Omental fat pad (tissue), 4 donors: ENCODE results near the gene SRCIN1. TPM values are rescaled to one million over a fixed set of nuclear protein-coding genes. Genes with fewer than 3 reads are reported as not detected.
A peak's percentile ranks its signal among the peaks of the same experiment; 100 is the strongest.
"Not testable (repeated sequence)": the region's sequence is repeated elsewhere in the genome, so short reads cannot be mapped to it uniquely, and the experiment has no call there.

Experiments used
- ATAC-seq: fragments of 150-250 bp; one replicate; pipeline ENCODE4 v1.9.1; 2016; ENCODE audit warnings: mild to moderate bottlenecking, moderate library complexity; ENCODE audit not compliant: low FRiP score
- DNase-seq: peaks from one replicate; pipeline ENCODE4 v3.0.0-alpha.2; 2019; ENCODE audit warnings: low spot score
- total RNA-seq, 4 donors: library from RNA; depleted of rRNA; stranded (reverse); fragments of >200 nt; gene quantifications; one replicate each; pipeline ENCODE4 v1.1.0, GENCODE V29; 2016
- TF ChIP-seq, protein P1 (sequence below), 3 donors: fragments of 450-650 bp; IDR thresholded peaks; one replicate each; pipeline ENCODE4 v1.5.1; 2016 to 2017; ENCODE audit warnings: antibody characterized with exemption in 3 of 3, mild to moderate bottlenecking in 3 of 3, moderate library complexity in 2 of 3

The SRCIN1 gene
- total RNA-seq, 4 donors from 2014 or later = 1.2 to 5.6 (median 2.7) TPM

DNA sequence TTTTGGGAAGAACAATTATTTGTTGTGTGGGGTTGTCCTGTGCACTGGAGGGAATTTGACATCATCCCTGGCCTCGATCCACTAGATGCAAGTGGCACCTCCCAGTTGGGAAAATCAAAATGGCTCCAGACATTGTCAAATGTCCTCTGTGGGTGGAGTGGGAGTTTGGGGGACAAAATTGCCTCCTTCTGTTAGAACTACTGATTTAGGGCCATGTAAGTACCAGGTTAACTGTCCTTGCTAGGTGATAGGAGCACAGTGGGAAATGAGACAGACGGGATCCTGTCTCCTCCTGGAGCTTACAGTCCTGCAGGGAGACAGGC is 120.6 kb downstream of the SRCIN1 start:
- DNase-seq (no peak), ATAC-seq (no peak)
- TF ChIP-seq, protein P1, sequence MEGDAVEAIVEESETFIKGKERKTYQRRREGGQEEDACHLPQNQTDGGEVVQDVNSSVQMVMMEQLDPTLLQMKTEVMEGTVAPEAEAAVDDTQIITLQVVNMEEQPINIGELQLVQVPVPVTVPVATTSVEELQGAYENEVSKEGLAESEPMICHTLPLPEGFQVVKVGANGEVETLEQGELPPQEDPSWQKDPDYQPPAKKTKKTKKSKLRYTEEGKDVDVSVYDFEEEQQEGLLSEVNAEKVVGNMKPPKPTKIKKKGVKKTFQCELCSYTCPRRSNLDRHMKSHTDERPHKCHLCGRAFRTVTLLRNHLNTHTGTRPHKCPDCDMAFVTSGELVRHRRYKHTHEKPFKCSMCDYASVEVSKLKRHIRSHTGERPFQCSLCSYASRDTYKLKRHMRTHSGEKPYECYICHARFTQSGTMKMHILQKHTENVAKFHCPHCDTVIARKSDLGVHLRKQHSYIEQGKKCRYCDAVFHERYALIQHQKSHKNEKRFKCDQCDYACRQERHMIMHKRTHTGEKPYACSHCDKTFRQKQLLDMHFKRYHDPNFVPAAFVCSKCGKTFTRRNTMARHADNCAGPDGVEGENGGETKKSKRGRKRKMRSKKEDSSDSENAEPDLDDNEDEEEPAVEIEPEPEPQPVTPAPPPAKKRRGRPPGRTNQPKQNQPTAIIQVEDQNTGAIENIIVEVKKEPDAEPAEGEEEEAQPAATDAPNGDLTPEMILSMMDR (IDR thresholded peaks at IDR 0.05) = no peak

DNA sequence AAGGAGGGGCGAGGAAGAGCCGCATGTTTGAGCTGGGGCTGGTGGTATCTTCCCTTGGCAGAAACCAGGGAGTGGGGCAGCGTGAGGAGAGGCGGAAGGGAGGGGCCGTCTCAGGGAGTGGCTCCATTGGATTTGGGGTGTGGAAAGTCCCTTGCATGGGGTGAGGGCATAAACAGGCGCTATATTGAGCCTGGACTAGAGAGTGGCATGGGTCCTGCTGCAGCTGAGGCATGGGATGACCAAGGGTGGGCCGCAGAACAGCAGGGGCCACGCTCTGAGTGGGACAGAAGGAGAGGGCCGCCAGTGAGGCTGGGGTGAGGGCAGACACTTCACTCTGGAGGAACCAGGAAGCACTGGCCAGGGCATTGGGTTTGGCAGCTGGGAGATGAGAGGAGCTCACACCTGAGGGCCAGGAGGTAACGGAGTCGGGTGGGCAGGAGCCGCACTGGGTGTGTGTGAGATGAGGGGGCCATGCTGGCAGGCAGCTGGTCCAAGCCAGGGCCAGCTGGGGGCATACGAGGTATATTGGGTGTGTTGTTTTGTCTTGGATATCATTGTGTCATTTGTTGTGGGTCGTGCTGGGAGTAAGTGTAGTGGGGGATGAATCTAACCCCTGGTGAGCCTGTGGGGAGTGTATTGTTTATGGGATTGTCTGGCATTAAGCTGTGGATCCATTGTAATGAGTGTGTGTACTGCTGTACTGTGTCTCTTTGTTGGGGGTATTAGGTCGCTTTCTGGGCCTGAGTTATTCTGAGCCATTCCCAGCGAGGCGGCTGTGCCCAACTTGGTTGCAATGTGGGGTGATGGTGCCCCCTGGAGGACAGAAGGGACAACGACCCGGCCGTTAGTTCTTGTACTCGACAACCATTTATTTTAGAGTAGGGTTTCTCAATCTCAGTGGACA is 121.3 kb downstream of the SRCIN1 start:
- peak; percentile 59 for DNase-seq
- TF ChIP-seq, protein P1 (IDR thresholded peaks at IDR 0.05) = peak in 2 of 3 donors; percentile 4 to 75
- peak; percentile 89 for ATAC-seq

DNA sequence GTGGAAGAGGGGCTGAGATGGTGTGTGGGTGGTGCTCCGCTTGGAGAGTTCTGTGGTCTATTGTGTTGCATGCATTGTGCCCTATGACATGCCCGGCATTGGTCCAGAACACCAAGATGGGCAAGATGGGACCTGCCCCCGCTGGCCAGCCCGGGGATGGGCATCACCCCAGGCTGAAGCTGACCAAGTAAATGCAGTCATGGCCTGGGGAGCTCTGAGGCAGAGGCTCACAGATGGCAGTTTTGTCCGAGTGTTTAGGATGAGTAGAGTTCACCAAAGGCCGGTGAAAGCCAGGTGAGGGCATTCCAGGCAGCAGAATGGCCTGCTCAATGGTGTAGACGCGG is 123.1 kb downstream of the SRCIN1 start:
- not testable (repeated sequence) for DNase-seq, ATAC-seq

DNA sequence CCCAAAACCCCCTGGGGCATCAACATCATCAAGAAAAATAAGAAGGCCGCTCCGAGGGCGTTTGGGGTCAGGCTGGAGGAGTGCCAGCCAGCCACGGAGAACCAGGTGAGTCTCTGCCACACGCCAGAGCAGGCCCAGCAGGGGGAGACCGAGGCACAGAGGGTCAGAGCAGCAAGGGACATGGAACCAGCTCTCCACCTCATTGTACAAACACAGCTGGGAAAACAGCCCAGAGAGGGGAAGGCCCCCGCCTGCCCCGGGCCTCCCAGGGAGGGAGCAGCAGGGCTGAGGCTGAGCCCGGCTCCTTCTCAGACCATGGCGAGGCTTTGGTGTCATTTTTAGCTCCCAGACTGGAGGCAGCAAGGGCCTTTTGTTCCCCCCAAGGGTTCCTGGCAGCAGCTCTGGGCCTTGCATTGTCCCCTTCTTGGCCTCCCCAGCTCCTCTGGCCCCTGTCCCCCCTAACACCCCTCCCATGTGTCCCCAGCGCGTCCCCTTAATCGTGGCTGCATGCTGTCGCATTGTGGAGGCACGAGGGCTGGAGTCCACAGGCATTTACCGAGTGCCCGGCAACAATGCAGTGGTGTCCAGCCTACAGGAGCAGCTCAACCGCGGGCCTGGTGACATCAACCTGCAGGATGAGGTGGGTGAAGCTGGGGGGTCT is 123.6 kb downstream of the SRCIN1 start:
- not testable (repeated sequence) for DNase-seq, ATAC-seq

Other genes starting within 250 kb of the SRCIN1 start
- gene ARHGAP23, start 177.5 kb downstream of the SRCIN1 start, total RNA-seq = 10 to 100 TPM; 22.7 to 70.9 (median 30.1) TPM
- gene EPOP, start 69.0 kb upstream of the SRCIN1 start, total RNA-seq = 1 to 10 TPM in 2 of 4 donors, under 1 TPM in 2; 0.38 to 5.2 (median 1.5) TPM
- 100 to 1,000 TPM in 1 of 4 donors, 10 to 100 TPM in 3; 38.7 to 108 (median 54.8) TPM for gene MLLT6, start 99.3 kb upstream of the SRCIN1 start, total RNA-seq
- gene CISD3, start 124.4 kb upstream of the SRCIN1 start, total RNA-seq = 10 to 100 TPM in 3 of 4 donors, 1 to 10 TPM in 1; 7.6 to 25.5 (median 15.7) TPM
- 10 to 100 TPM in 1 of 4 donors, 1 to 10 TPM in 3; 3.2 to 17.0 (median 6.1) TPM for gene PCGF2, start 142.4 kb upstream of the SRCIN1 start, total RNA-seq
- 100 to 1,000 TPM; 140 to 169 (median 155) TPM for gene PSMB3, start 146.8 kb upstream of the SRCIN1 start, total RNA-seq
- gene PIP4K2B, start 193.6 kb upstream of the SRCIN1 start, total RNA-seq = 10 to 100 TPM; 25.7 to 79.0 (median 47.2) TPM
- 10 to 100 TPM; 15.2 to 49.6 (median 30.5) TPM for gene CWC25, start 219.4 kb upstream of the SRCIN1 start, total RNA-seq
- 1,000 to 10,000 TPM; 1,566 to 2,133 (median 2,034) TPM for gene RPL23, start 247.8 kb upstream of the SRCIN1 start, total RNA-seq